HG03135 (cell line): ENCODE data around the gene CCDC183.
"Not testable (repeated sequence)": the region's sequence is repeated elsewhere in the genome, so short reads cannot be mapped to it uniquely, and the experiment has no call there.

ENCODE experiments used
- ATAC-seq: cut with Tn5 transposase; IDR thresholded peaks from one replicate; pipeline ENCODE4 v1.9.1; 2021; ENCODE audit warnings: mild to moderate bottlenecking, moderate library complexity; ENCODE audit not compliant: unreplicated experiment

The CCDC183 gene

GRCh38 chr9:136784249-136784996 lies 11.7 kb upstream of the CCDC183 start:
- ATAC-seq = no peak

GRCh38 chr9:136784997-136785361 lies 11.2 kb upstream of the CCDC183 start:
- no peak for ATAC-seq

GRCh38 chr9:136785565-136786355 lies 10.4 kb upstream of the CCDC183 start:
- ATAC-seq = not testable (repeated sequence)

GRCh38 chr9:136786451-136786850 lies 9.7 kb upstream of the CCDC183 start:
- no peak for ATAC-seq

GRCh38 chr9:136786983-136787382 lies 9.2 kb upstream of the CCDC183 start:
- not testable (repeated sequence) for ATAC-seq

GRCh38 chr9:136787690-136788400 lies 8.3 kb upstream of the CCDC183 start:
- ATAC-seq = no peak

- not testable (repeated sequence) for ATAC-seq
Measured at GRCh38 chr9:136788644-136789522, 7.3 kb upstream of the CCDC183 start.

GRCh38 chr9:136789523-136789937 lies 6.6 kb upstream of the CCDC183 start:
- ATAC-seq = no peak

- ATAC-seq = peak; percentile 84
Measured at GRCh38 chr9:136790640-136791515, 5.3 kb upstream of the CCDC183 start, which contains the start of gene TMEM141. TMEM141 (plus strand) TSS chr9:136791344; CDS start chr9:136791371, 27 bp downstream.

- ATAC-seq = no peak
Measured at GRCh38 chr9:136791516-136792276, 4.4 kb upstream of the CCDC183 start.

- ATAC-seq = no peak
Measured at GRCh38 chr9:136792321-136793085, 3.6 kb upstream of the CCDC183 start.

GRCh38 chr9:136793086-136793946 lies 2.8 kb upstream of the CCDC183 start:
- ATAC-seq = no peak

- ATAC-seq = no peak
Measured at GRCh38 chr9:136794281-136794999, 1.7 kb upstream of the CCDC183 start.

GRCh38 chr9:136795000-136795348 lies 1.2 kb upstream of the CCDC183 start:
- ATAC-seq = no peak

- not testable (repeated sequence) for ATAC-seq
Measured at GRCh38 chr9:136796775-136797347, 723 bp downstream of the CCDC183 start.

- no peak for ATAC-seq
Measured at GRCh38 chr9:136798708-136799078, 2.6 kb downstream of the CCDC183 start.
